Measurements from ENCODE around the gene MYCN. TPM values are rescaled to one million over a fixed set of nuclear protein-coding genes. Genes with fewer than 3 reads are reported as not detected.

The MYCN gene
- total and polyA plus RNA-seq, 2 donors (not counting 3 experiments of a cell fraction or from before 2014, with no cell fraction given), result 0.47 to 6.8 TPM

DNA sequence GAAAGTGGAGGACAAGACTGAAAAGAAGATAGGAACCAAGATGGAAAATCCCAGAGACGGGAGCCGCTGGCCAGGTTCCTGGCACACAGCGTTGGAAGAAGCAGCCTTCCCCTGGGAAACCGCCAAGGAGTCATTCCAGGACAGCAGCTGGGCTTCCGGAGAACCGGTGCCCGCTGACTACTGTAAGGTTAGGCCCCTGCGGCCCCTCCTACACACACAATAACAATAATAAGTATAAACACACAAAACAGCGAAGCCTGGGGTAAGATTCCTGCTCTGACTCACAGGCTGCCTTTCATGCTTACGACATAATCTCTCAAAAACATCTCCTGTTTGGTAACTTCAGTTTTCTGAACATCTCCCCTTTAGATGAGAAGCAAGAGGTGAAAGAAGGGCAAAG lies 28.1 kb upstream of the MYCN start:
- DNase-seq (ENCODE audit: low read depth, low spot score) (peak; percentile 88), FAIRE-seq (peak; percentile 62)
- H3K4me3 ChIP-seq (replicated peaks in 1 of 3; ENCODE audit: insufficient read depth in 1 of 3, low read depth in 1 of 3, low read length in 3 of 3), result no peak overlapping the region
- no peak overlapping the region for H3K27ac ChIP-seq (ENCODE audit: insufficient read depth, low read depth, low read length)
- intact Hi-C loops (cut with micrococcal nuclease) (loop anchor here (1.0 to 10.0 kb wide), 5 partner anchors 31 to 275 kb away; no protein-coding TSS in a partner anchor), dilution Hi-C loops (cut with MboI; ENCODE audit: extremely low pct_ligation_motif_present, low sequenced_read_pairs) (no loop called here)
- no peaks in the 10 kb centered on the region for H3K9me1 ChIP-seq (replicated peaks; ENCODE audit: control insufficient read depth, extremely low read depth, insufficient read depth, low read length)
- H3K9me3 ChIP-seq (replicated peaks; ENCODE audit: control insufficient read depth, insufficient read depth, low read length), result no peaks in the 10 kb centered on the region
- no peak overlapping the region for H3K9ac ChIP-seq (replicated peaks; ENCODE audit: extremely low read depth, insufficient read depth, low read length)
- no peaks in the 10 kb centered on the region for H3K4me1 ChIP-seq (ENCODE audit: control insufficient read depth, extremely low read depth, insufficient read depth, low read length)
- TF ChIP-seq JUN (IDR thresholded peaks at IDR 0.05; ENCODE audit: borderline replicate concordance, insufficient read depth, insufficient read length, low read depth) (peak; percentile 51), GATA2 (IDR thresholded peaks at IDR 0.05; ENCODE audit: insufficient read depth, insufficient read length, low read depth, low read length) (peak; percentile 12), EZH2 (IDR thresholded peaks at IDR 0.05; ENCODE audit: borderline replicate concordance, low read depth, low read length, severe bottlenecking) (no peak), POLR2A (IDR thresholded peaks at IDR 0.05; ENCODE audit: low read depth, low read length) (no peak)
- no peaks in the 10 kb centered on the region for H3K27me3 ChIP-seq (ENCODE audit: control insufficient read depth in 2 of 2, insufficient read depth in 2 of 2, low read length in 2 of 2)
- CTCF ChIA-PET, result interaction anchor here (1.8 kb wide), 1 partner anchor 27 kb away, joined by 6 read pairs; no protein-coding TSS in a partner anchor
- H3K4me2 ChIP-seq (ENCODE audit: insufficient read depth, low read length), result no peak overlapping the region
- H4K20me1 ChIP-seq (replicated peaks; ENCODE audit: control insufficient read depth, extremely low read depth, insufficient read depth, low read length), result no peaks in the 10 kb centered on the region
- H3K36me3 ChIP-seq (ENCODE audit: control insufficient read depth in 2 of 2, extremely low read depth in 1 of 2, insufficient read depth in 2 of 2, low read length in 2 of 2), result no peaks in the 10 kb centered on the region
- BruUV-seq (replicated peaks), result no TSS peak
- no peak overlapping the region for H2AFZ ChIP-seq (ENCODE audit: low read depth, low read length)
- POLR2A ChIA-PET, result no interaction called here
- H3K79me2 ChIP-seq (ENCODE audit: control insufficient read depth, insufficient read depth, low read length), result no peaks in the 10 kb centered on the region

- H3K9me3 ChIP-seq (replicated peaks; ENCODE audit: control insufficient read depth, insufficient read depth, low read length), result no peaks in the 10 kb centered on the region
- no peak overlapping the region for H3K27ac ChIP-seq (ENCODE audit: insufficient read depth, low read depth, low read length)
- CTCF ChIA-PET, result no interaction called here
- TF ChIP-seq FOS (IDR thresholded peaks at IDR 0.05; ENCODE audit: borderline replicate concordance, insufficient read depth, low read length), result no peak
- TF ChIP-seq POLR2AphosphoS5 (IDR thresholded peaks at IDR 0.05; ENCODE audit: insufficient read depth, low read depth, low read length), result no peak
- TF ChIP-seq MYC (IDR thresholded peaks at IDR 0.05; ENCODE audit: low read depth, low read length), result no peak
- no peak for TF ChIP-seq MAX (IDR thresholded peaks at IDR 0.05; ENCODE audit: insufficient read depth, insufficient read length)
- TF ChIP-seq GATA2 (IDR thresholded peaks at IDR 0.05; ENCODE audit: insufficient read depth, insufficient read length, low read depth, low read length), result no peak
- TF ChIP-seq EZH2 (IDR thresholded peaks at IDR 0.05; ENCODE audit: borderline replicate concordance, low read depth, low read length, severe bottlenecking), result no peak
- TF ChIP-seq JUN (IDR thresholded peaks at IDR 0.05; ENCODE audit: borderline replicate concordance, insufficient read depth, insufficient read length, low read depth), result no peak
- TF ChIP-seq POLR2A (IDR thresholded peaks at IDR 0.05; ENCODE audit: low read depth, low read length), result no peak
- no peak for TF ChIP-seq CTCF (IDR thresholded peaks at IDR 0.05; ENCODE audit: extremely low read depth in 1 of 2, insufficient read depth in 1 of 2, low read depth in 1 of 2, low read length in 2 of 2)
- H3K27me3 ChIP-seq (ENCODE audit: control insufficient read depth in 2 of 2, insufficient read depth in 2 of 2, low read length in 2 of 2), result no peaks in the 10 kb centered on the region
- POLR2A ChIA-PET, result no interaction called here
- FAIRE-seq (no peak), DNase-seq (ENCODE audit: low read depth, low spot score) (no peak)
- intact Hi-C loops (cut with micrococcal nuclease) (loop anchor here (10.0 kb wide), 1 partner anchor 158 kb away; no protein-coding TSS in a partner anchor), dilution Hi-C loops (cut with MboI; ENCODE audit: extremely low pct_ligation_motif_present, low sequenced_read_pairs) (no loop called here)
- no peaks in the 10 kb centered on the region for H4K20me1 ChIP-seq (replicated peaks; ENCODE audit: control insufficient read depth, extremely low read depth, insufficient read depth, low read length)
- H3K9ac ChIP-seq (replicated peaks; ENCODE audit: extremely low read depth, insufficient read depth, low read length), result no peak overlapping the region
- no peaks in the 10 kb centered on the region for H3K36me3 ChIP-seq (ENCODE audit: control insufficient read depth in 2 of 2, extremely low read depth in 1 of 2, insufficient read depth in 2 of 2, low read length in 2 of 2)
- no peaks in the 10 kb centered on the region for H3K9me1 ChIP-seq (replicated peaks; ENCODE audit: control insufficient read depth, extremely low read depth, insufficient read depth, low read length)
- H3K79me2 ChIP-seq (ENCODE audit: control insufficient read depth, insufficient read depth, low read length), result no peaks in the 10 kb centered on the region
- H3K4me1 ChIP-seq (ENCODE audit: control insufficient read depth, extremely low read depth, insufficient read depth, low read length), result no peaks in the 10 kb centered on the region
- H3K4me2 ChIP-seq (ENCODE audit: insufficient read depth, low read length), result no peak overlapping the region
- H2AFZ ChIP-seq (ENCODE audit: low read depth, low read length), result no peak overlapping the region
- no peak overlapping the region for H3K4me3 ChIP-seq (replicated peaks in 1 of 3; ENCODE audit: insufficient read depth in 1 of 3, low read depth in 1 of 3, low read length in 3 of 3)
- no TSS peak for BruUV-seq (replicated peaks)
These were observed 27.2 kb upstream of the MYCN start for GRCh38 chr2:15913146-15913545.

All from endothelial cell of umbilical vein (primary cell).